Erythroblast (primary cell): Measurements from ENCODE around the gene KHDRBS2.
"Not testable (repeated sequence)": the region's sequence is repeated elsewhere in the genome, so short reads cannot be mapped to it uniquely, and the experiment has no call there.

ENCODE experiments used
- DNase-seq, 2 experiments: peaks; one replicate each; lab custom pipeline; 2025; lab: John Stamatoyannopoulos, UW
- GATA1 ChIP-seq: IDR thresholded peaks from 2 replicates; pipeline ENCODE4 v1.6.1; 2011; ENCODE audit warnings: low read depth, mild to moderate bottlenecking, control low read depth, low read length, moderate library complexity
- POLR2A ChIP-seq: IDR thresholded peaks from 2 replicates; pipeline ENCODE4 v1.6.1; 2011; ENCODE audit warnings: mild to moderate bottlenecking, low read length

KHDRBS2 gene

GRCh38 chr6:61809004-61809595, 476.9 kb downstream of the KHDRBS2 start:
- peak; percentile 1 to 15 for DNase-seq

DNA sequence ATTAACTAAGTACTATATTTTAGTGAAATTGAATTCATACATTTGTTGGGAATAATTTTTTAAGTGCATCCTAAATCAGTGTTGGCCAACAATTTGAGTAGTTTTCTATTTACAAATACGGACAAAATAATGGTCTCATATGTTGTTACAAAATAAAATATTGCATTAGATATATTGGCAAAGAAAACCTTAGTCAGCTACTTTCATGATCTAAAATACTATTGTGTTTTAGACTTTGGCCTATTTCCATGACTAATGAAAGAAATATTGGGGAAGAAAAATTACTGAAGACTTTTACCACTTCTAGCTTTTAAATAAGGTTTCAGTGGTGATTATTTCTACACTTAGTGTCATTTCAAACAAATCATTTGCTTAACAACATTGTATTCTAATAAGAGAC, 498.0 kb downstream of the KHDRBS2 start:
- DNase-seq = no peak
- TF ChIP-seq POLR2A (no peak), GATA1 (no peak)

More at GRCh38 chr6:61809004-61809595, 476.9 kb downstream of the KHDRBS2 start:
- TF ChIP-seq GATA1 (no peak), POLR2A (no peak)

DNA sequence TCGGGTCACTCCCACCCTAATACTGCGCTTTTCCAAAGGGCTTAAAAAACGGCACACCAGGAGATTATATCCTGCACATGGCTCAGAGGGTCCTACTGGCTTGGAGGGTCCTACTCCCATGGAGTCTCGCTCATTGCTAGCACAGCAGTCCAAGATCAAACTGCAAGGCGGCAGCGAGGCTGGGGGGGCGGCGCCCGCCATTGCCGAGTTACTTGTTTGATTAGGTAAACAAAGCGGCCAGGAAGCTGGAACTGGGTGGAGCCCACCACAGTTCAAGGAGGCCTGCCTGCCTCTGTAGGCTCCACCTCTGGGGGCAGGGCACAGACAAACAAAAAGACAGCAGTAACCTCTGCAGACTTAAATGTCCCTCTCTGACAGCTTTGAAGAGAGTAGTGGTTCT, 516.6 kb downstream of the KHDRBS2 start:
- DNase-seq = not testable (repeated sequence)

DNA sequence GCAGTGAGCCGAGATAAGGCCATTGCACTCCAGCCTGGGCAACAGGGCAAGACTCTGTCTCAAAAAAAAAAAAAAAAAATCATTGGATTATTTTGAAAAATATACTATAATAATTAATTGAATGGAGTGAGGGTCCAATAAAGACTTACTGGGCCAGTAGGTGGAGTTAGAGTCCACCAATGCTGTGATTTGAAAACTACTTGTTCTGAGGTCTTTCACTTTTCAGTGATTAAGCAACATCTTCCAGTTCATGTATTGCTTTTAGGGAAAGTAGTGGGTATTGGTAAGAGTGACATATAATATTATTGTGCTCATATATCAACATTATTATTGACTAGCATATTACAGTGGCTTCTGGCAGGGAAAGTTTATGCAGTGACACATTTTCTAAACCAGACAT, 530.3 kb downstream of the KHDRBS2 start:
- DNase-seq = no peak
- TF ChIP-seq GATA1 = no peak
- TF ChIP-seq POLR2A = no peak

DNA sequence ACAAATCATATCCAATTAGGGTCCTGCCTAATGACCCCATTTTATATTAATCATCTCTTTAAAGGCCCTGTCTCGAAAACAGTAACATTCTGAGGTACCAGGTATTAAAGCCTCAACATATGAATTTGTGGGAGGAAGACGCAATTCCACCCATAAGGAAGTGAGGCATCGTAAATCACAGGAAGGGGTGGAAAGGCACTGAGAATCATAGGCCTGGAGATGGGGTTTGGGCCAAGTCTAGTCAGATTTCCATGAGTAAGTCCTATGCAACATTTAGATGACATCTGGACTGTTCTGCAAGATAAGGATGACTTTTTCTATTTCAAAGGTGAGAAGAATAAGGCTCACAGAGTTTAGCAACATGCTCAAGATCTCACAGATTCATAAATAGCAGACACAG, 534.0 kb downstream of the KHDRBS2 start:
- DNase-seq = no peak
- TF ChIP-seq GATA1 (no peak), POLR2A (no peak)

DNA sequence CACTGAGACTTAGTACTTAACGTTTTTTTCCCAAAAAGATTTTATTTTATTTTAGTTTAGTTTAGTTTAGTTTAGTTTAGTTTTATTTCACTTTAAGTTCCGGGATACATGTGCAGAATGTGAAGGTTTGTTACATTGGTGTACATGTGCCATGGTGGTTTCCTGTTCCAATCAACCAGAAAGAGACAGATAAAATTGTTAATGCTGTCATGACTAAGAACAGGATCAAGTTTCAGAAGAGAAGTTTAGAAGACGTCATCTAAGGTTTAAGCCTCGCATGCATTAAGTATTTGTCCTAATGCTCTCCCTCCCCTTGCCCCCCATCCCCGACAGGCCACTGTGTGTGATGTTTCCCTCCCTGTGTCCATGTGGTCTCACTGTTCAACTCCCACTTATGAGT, 540.0 kb downstream of the KHDRBS2 start:
- TF ChIP-seq GATA1 (no peak), POLR2A (no peak)
- DNase-seq = no peak

DNA sequence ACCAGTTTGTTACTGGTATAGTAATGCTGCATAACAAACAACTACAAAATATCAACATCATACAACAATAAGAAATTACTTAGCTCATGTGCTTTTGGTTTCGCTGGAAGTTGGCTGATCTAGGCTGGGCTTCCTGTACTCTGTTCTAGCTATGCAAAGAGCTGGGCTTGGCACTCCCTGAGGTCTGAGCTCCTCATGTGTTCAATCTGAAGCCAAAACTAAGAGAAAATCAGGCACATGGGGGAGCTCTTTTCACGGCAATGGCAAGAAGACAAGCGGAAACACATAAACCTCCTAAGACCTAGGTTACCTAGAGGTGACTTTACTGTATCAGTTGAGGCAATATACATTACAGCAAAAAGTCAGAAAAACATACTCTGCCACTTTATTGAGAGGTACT, 574.2 kb downstream of the KHDRBS2 start:
- TF ChIP-seq POLR2A = no peak
- no peak for TF ChIP-seq GATA1

GRCh38 chr6:61688165-61688564, 597.9 kb downstream of the KHDRBS2 start:
- DNase-seq = no peak
- no peak for TF ChIP-seq POLR2A
- TF ChIP-seq GATA1 = no peak

More for the DNA sequence above, 574.2 kb downstream of the KHDRBS2 start:
- DNase-seq = no peak

GRCh38 chr6:61682562-61682961, 603.5 kb downstream of the KHDRBS2 start:
- DNase-seq = no peak
- TF ChIP-seq GATA1 = no peak
- TF ChIP-seq POLR2A = no peak

DNA sequence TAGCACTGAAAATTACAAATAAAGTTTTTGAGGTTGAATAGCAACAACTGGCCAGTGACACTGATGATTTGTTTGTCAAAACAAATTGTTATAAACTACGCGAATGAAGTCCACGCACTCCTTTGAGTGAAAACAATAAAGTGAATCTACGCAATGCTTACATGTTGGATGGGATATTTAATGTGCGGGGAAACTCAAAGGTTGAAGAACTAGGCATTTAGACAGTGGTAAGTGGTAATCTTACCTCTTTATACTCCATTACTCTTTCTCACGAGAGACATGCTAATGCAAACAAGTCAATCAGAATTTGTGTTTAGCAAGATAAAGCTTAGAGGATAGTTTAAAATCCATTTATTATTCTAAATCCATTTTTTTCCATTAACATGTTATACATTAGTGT, 606.4 kb downstream of the KHDRBS2 start:
- TF ChIP-seq GATA1 (no peak), POLR2A (no peak)
- DNase-seq = no peak

- TF ChIP-seq POLR2A (no peak), GATA1 (no peak)
- no peak for DNase-seq
Observed at GRCh38 chr6:61675734-61676133, 610.3 kb downstream of the KHDRBS2 start.

DNA sequence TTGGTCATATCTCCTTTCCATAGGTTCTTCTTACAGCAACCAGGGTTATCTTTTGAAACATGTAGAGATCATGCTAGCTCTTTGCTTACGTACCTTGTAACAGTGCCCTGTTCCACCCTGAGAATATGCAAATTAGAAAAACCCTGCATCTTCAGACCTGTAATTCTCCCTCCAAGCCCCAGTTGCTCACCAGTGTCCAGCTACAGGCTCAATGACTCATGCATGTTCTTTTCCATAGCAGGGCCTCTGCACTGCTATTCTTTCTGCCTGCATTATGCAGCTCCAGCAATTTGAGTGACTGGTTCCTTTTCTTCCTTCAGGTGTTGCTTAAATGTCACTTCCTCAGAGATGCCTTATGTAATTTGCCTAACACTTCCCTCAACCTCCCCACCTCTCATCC, 636.2 kb downstream of the KHDRBS2 start:
- DNase-seq = no peak

DNA sequence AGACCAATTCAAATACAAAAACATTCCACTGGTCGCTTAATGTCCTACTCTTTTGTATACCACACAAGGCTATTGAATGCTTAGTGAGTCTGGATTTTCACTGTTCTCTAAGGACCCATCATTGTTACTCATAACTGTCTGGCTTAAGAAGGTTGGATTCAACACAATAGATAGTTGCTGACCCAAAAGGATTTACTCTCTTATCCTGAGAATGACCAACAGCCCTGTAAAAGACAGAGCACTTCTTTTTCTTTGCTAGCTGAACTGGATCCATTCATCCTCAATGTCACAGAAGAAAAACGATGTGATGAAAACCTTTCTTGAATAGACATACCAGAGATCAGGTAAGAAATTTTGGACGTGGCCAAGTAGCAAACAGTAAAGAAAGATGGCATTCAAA, 645.6 kb downstream of the KHDRBS2 start:
- TF ChIP-seq GATA1 (no peak), POLR2A (no peak)
- DNase-seq = no peak

More for the DNA sequence above, 636.2 kb downstream of the KHDRBS2 start:
- TF ChIP-seq GATA1 = no peak
- no peak for TF ChIP-seq POLR2A
